HepG2 (cell line): ENCODE results near the gene RAPGEF2. TPM values are rescaled to one million over a fixed set of nuclear protein-coding genes. Genes with fewer than 3 reads are reported as not detected.

Experiments
- ATAC-seq: fragments of 200-7000 bp; cut with Tn5 transposase; 3 replicates; pipeline ENCODE4 v1.9.1; 2020; ENCODE audit warnings: mild to moderate bottlenecking, moderate library complexity
- BruUV-seq: library from RNA; stranded (reverse); fragments of 400-500 nt; replicated peaks from 2 replicates; lab custom pipeline; 2021; lab: Mats Ljungman, UMichigan
- CTCF ChIA-PET: fragments of 300-600 bp; formaldehyde crosslinking; extraction: SDS; loops from one replicate; lab custom pipeline; 2021; ENCODE audit warnings: low total read pairs, inconsistent platforms, low intra/inter-chr PET ratio; lab: Yijun Ruan, JAX
- POLR2A ChIA-PET: fragments of 350-600 bp; sonication (Branson Sonifier 250); formaldehyde crosslinking; loops from one replicate; lab custom pipeline; 2020; ENCODE audit warnings: antibody characterized with exemption, inconsistent platforms; lab: Yijun Ruan, JAX
- DNase-seq: peaks from one replicate; pipeline ENCODE4 v3.0.0-alpha.2; 2015; ENCODE audit warnings: low spot score
- FAIRE-seq: peaks from 3 replicates; lab custom pipeline; 2011; peaks lifted over from hg19 to GRCh38; lab: Jason Lieb, UNC
- H2AFZ ChIP-seq: one replicate; pipeline ENCODE4 v1.6.1; 2011; ENCODE audit warnings: low read length, inconsistent platforms
- H3K27ac ChIP-seq: fragments of 300-600 bp; 3 replicates; pipeline ENCODE4 v1.8.0; 2011; ENCODE audit warnings: mixed run types, mild to moderate bottlenecking, mixed read lengths, low read length, inconsistent platforms; ENCODE audit not compliant: insufficient read depth; ENCODE audit errors: extremely low read length
- H3K27me3 ChIP-seq, 2 experiments: fragments of 200-600 bp in 1 of 2; 2 replicates in 1 of 2; 3 replicates in 1 of 2; pipeline versions ENCODE4 v1.6.0 to v1.8.0; 2011; ENCODE audit warnings: low read length in 2 of 2, mild to moderate bottlenecking in 2 of 2, moderate library complexity in 2 of 2, inconsistent platforms in 1 of 2; ENCODE audit not compliant: insufficient read depth in 2 of 2, control insufficient read depth in 1 of 2
- H3K36me3 ChIP-seq, 2 experiments: fragments of 200-600 bp in 1 of 2; replicated peaks in 1 of 2; 2 replicates in 1 of 2; 3 replicates in 1 of 2; pipeline versions ENCODE4 v1.5.1 to v1.8.0; 2011; ENCODE audit warnings: low read length in 2 of 2, inconsistent platforms in 1 of 2; ENCODE audit not compliant: insufficient read depth in 2 of 2, control insufficient read depth in 1 of 2
- H3K4me1 ChIP-seq: 2 replicates; pipeline ENCODE4 v1.5.1; 2012; ENCODE audit warnings: low read length, inconsistent platforms; ENCODE audit not compliant: insufficient read depth
- H3K4me2 ChIP-seq: 2 replicates; pipeline ENCODE4 v1.6.0; 2011; ENCODE audit warnings: low read depth, low read length, inconsistent platforms
- H3K4me3 ChIP-seq, 3 experiments: fragments of 200-600 bp in 1 of 3; sonication (generic), shearing (Covaris generic) in 1 of 3; replicated peaks in 1 of 3; 2 replicates each; pipeline ENCODE4 v1.5.1; 2011 to 2016; ENCODE audit warnings: low read length in 3 of 3, inconsistent platforms in 2 of 3, low read depth in 2 of 3, mild to moderate bottlenecking in 2 of 3, control low read depth in 1 of 3, mixed read lengths in 1 of 3; ENCODE audit not compliant: insufficient read depth in 1 of 3
- H3K79me2 ChIP-seq: one replicate; pipeline ENCODE4 v1.6.1; 2011; ENCODE audit warnings: low read length, inconsistent platforms; ENCODE audit not compliant: insufficient read depth
- H3K9ac ChIP-seq: 2 replicates; pipeline ENCODE4 v1.6.0; 2011; ENCODE audit warnings: mild to moderate bottlenecking, low read depth, low read length, inconsistent platforms; ENCODE audit not compliant: insufficient read depth
- H3K9me3 ChIP-seq: 2 replicates; pipeline ENCODE4 v1.5.1; 2012; ENCODE audit warnings: mild to moderate bottlenecking, low read length
- H4K20me1 ChIP-seq: 2 replicates; pipeline ENCODE4 v1.6.0; 2011; ENCODE audit warnings: inconsistent platforms, mild to moderate bottlenecking, low read length, moderate library complexity; ENCODE audit not compliant: insufficient read depth
- ATF5 ChIP-seq: sonication (generic); formaldehyde crosslinking; IDR thresholded peaks from 2 replicates; pipeline ENCODE4 v1.4.0; 2020; ENCODE audit warnings: mild to moderate bottlenecking, low read depth, missing genetic modification reagents
- ATF7-NPFF ChIP-seq: sonication (generic); formaldehyde crosslinking; IDR thresholded peaks from 2 replicates; pipeline ENCODE4 v1.8.1; 2023; ENCODE audit warnings: mild to moderate bottlenecking, low read depth, missing genetic modification reagents, moderate library complexity
- DBP ChIP-seq: sonication (generic); formaldehyde crosslinking; IDR thresholded peaks from 2 replicates; pipeline ENCODE4 v1.4.0; 2020; ENCODE audit warnings: missing genetic modification reagents; ENCODE audit errors: not compliant biosample characterization
- DNMT3B ChIP-seq: conservative IDR thresholded peaks from 2 replicates; pipeline ENCODE4 v1.6.1; 2016; ENCODE audit warnings: missing biosample characterization, control low read depth
- FOSL1 ChIP-seq: sonication (generic); formaldehyde crosslinking; IDR thresholded peaks from 2 replicates; pipeline ENCODE4 v1.9.0; 2021; ENCODE audit warnings: missing genetic modification reagents, borderline replicate concordance
- GTF3A ChIP-seq: sonication (generic); formaldehyde crosslinking; conservative IDR thresholded peaks from 2 replicates; pipeline ENCODE4 v1.4.0; 2020; ENCODE audit warnings: mild to moderate bottlenecking, missing genetic modification reagents
- HINFP ChIP-seq: sonication (generic); formaldehyde crosslinking; IDR thresholded peaks from 2 replicates; pipeline ENCODE4 v1.4.0; 2020; ENCODE audit warnings: low read depth, mild to moderate bottlenecking, missing genetic modification reagents
- KIAA2018 ChIP-seq: sonication (generic); formaldehyde crosslinking; IDR thresholded peaks from 2 replicates; pipeline ENCODE4 v1.5.0; 2020; ENCODE audit warnings: mild to moderate bottlenecking, missing genetic modification reagents, borderline replicate concordance
- ZNF678 ChIP-seq: sonication (generic); formaldehyde crosslinking; IDR thresholded peaks from 2 replicates; pipeline ENCODE4 v1.4.0; 2020; ENCODE audit warnings: mild to moderate bottlenecking, missing genetic modification reagents
- WGBS: methylation state at CpG from one replicate; pipeline ENCODE4 v1.1.6; 2017; ENCODE audit warnings: low lambda C conversion rate; 5-methylcytosine and 5-hydroxymethylcytosine counted together
- in situ Hi-C: cut with HindIII; loops from 2 replicates; pipeline ENCODE4 v1.10.0; 2017; ENCODE audit warnings: low pct_unique_long_range_greater_than_20kb; ENCODE audit not compliant: extremely low pct_ligation_motif_present
- intact Hi-C: fragments of 100-400 bp; cut with micrococcal nuclease; formaldehyde crosslinking; loops from one replicate; pipeline ENCODE4 v1.10.0; 2022; ENCODE audit not compliant: unreplicated experiment
- polyA plus RNA-seq, 8 experiments: library from polyadenylated mRNA; depleted of rRNA in 3 of 8; stranded (reverse) in 7 of 8; unstranded in 1 of 8; fragments of >200 nt; fragmentation: Illumina TruSeq in 4 of 8; extraction: Trizol in 4 of 8; gene quantifications; 2 replicates each; pipeline versions ENCODE4 v1.2.1 to v1.2.3, GENCODE V29; 2011 to 2016; ENCODE audit warnings: low read depth in 4 of 8, missing spikeins in 1 of 8, mixed read lengths in 1 of 8; ENCODE audit not compliant: insufficient read depth in 1 of 8
- total RNA-seq, 5 experiments: library from RNA; depleted of rRNA; stranded (reverse); fragments of >200 nt; fragmentation: Illumina TruSeq; extraction: Trizol; gene quantifications; 2 replicates each; pipeline ENCODE4 v1.2.3, GENCODE V29; 2016; ENCODE audit warnings: low read depth in 1 of 5
- TF ChIP-seq, protein P1 (sequence below): sonication (generic); formaldehyde crosslinking; IDR thresholded peaks from 2 replicates; pipeline ENCODE4 v1.4.0; 2020; ENCODE audit warnings: missing genetic modification reagents

The RAPGEF2 gene
- total and polyA plus RNA-seq, 2 of the 13 experiments (the other 11 are each of a cell fraction or from before 2014, with no cell fraction given), result 19.2 to 23.0 TPM

GRCh38 chr4:159155119-159155518 is 52.2 kb downstream of the RAPGEF2 start:
- no peaks in the 10 kb centered on the region for H4K20me1 ChIP-seq
- FAIRE-seq (no peak), DNase-seq (no peak), ATAC-seq (no peak)
- H3K4me2 ChIP-seq, result no peak overlapping the region
- H3K27me3 ChIP-seq, result no peaks in the 10 kb centered on the region
- no TSS peak for BruUV-seq
- H3K9ac ChIP-seq, result no peak overlapping the region
- no peak overlapping the region for H3K27ac ChIP-seq
- peaks cover 23% of the 10 kb centered on the region for H3K4me1 ChIP-seq
- no peak overlapping the region for H3K4me3 ChIP-seq
- H2AFZ ChIP-seq, result no peak overlapping the region
- 94% methylated on average over 4 of the region's 4 CpGs for WGBS
- no peaks in the 10 kb centered on the region for H3K9me3 ChIP-seq
- H3K36me3 ChIP-seq, result no peaks in the 10 kb centered on the region
- intact Hi-C loops, result no loop called here
- CTCF ChIA-PET, result no interaction called here
- in situ Hi-C loops, result no loop called here
- peaks cover 23% of the 10 kb centered on the region for H3K79me2 ChIP-seq
- POLR2A ChIA-PET, result no interaction called here
- no peak for TF ChIP-seq GTF3A (CRISPR knock-in tag)
- no peak for TF ChIP-seq FOSL1 (CRISPR knock-in tag)
- no peak for TF ChIP-seq ZNF678 (CRISPR knock-in tag)
- TF ChIP-seq, protein P1, sequence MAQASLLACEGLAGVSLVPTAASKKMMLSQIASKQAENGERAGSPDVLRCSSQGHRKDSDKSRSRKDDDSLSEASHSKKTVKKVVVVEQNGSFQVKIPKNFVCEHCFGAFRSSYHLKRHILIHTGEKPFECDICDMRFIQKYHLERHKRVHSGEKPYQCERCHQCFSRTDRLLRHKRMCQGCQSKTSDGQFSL, result no peak
- TF ChIP-seq DBP (CRISPR knock-in tag), result no peak
- no peak for TF ChIP-seq ATF7-NPFF
- no peak for TF ChIP-seq HINFP (CRISPR knock-in tag)
- TF ChIP-seq DNMT3B (CRISPR knock-in tag), result no peak
- TF ChIP-seq KIAA2018 (CRISPR knock-in tag), result no peak
- no peak for TF ChIP-seq ATF5 (CRISPR knock-in tag)
